ENCODE results near the gene CPSF2. TPM values are rescaled to one million over a fixed set of nuclear protein-coding genes. Genes with fewer than 3 reads are reported as not detected.

CPSF2 gene
- total RNA-seq, 2 experiments from 2014 or later, result 96.2 to 103 TPM

DNA sequence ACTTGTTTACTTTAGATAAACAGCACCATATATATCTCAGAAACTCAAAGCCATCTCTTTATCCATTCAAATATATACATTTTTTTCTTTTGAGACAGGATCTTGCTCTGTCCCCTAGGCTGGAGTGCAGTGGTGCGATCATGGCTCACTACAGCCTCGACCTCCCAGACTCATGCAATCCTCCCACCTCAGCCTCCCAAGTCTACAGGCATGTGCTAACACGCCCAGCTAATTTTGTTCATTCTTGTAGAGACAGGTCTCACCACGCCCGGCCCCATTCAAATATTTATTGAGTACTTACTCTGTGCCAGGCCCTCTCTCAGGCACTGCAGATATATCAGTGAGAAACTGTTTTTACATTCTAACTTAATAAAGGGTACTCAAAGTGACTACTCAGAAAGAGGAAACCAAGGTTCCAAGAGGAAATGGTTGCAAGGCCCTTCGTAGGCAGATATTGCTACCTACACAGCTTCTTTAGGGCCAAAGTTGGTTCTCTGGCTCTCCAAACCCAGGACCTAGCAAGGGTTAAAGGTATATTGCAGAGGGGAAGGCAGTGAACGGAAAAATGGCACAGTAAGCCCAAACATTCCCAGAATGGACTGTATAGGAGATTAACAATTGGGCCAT, 18.3 kb upstream of the CPSF2 start:
- CTCF ChIA-PET, result no interaction called here
- intact Hi-C loops (cut with micrococcal nuclease), result no loop called here
- peaks cover 42% of the 10 kb centered on the region for H3K4me1 Mint-ChIP-seq (ENCODE audit: low read depth)

DNA sequence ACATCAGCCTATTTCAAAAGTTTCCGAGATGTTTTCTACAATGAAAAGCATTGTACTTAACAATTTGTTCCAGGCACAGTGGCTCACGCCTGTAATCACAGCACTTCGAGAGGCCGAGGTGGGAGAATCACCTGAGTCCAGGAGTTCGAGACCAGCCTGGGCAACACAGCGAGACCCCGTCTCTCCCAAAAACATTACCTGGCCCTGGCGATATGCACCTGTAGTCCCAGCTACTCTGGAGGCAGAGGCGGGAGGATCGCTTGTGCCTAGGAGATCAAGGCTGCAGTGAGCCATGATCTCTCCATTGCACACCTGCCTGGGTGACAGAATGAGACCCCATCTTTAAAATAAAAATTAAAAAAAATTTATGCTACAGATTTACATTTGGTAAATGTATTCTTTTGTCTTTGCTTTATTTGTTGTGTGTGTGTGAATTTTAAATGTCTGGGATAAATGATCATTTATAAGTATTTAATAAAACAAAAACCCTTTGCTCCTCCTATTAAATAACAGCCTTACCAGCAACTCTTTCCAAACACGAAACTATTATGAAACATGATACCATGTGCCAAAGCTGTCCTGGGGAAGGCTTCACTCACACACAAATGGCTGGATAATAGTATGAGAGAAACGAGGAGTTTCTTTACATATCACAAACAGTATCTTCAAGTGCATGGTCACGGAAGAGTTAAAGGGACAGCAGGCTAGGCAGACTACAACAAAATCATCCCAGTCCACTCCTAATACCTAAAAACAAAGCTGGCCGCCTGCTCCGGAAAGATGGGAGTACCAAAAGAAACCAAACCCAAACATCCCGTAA, 16.5 kb upstream of the CPSF2 start:
- TF ChIP-seq, protein P1, sequence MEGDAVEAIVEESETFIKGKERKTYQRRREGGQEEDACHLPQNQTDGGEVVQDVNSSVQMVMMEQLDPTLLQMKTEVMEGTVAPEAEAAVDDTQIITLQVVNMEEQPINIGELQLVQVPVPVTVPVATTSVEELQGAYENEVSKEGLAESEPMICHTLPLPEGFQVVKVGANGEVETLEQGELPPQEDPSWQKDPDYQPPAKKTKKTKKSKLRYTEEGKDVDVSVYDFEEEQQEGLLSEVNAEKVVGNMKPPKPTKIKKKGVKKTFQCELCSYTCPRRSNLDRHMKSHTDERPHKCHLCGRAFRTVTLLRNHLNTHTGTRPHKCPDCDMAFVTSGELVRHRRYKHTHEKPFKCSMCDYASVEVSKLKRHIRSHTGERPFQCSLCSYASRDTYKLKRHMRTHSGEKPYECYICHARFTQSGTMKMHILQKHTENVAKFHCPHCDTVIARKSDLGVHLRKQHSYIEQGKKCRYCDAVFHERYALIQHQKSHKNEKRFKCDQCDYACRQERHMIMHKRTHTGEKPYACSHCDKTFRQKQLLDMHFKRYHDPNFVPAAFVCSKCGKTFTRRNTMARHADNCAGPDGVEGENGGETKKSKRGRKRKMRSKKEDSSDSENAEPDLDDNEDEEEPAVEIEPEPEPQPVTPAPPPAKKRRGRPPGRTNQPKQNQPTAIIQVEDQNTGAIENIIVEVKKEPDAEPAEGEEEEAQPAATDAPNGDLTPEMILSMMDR (IDR thresholded peaks at IDR 0.05), result no peak
- peaks cover 46% of the 10 kb centered on the region for H3K4me1 Mint-ChIP-seq (ENCODE audit: low read depth)
- H3K9me3 Mint-ChIP-seq, result no peaks in the 10 kb centered on the region
- peaks cover 3% of the 10 kb centered on the region for H3K36me3 Mint-ChIP-seq (ENCODE audit: low read depth)
- POLR2A ChIA-PET, result interaction anchor here (1.3 to 4.2 kb wide), 3 partner anchors 10 to 65 kb away, joined by 3 to 44 read pairs (median 22); partner anchors contain the start of genes CPSF2, NDUFB1 and TRIP11
- DNase-seq (no peak), ATAC-seq (no peak)
- intact Hi-C loops (cut with micrococcal nuclease), result no loop called here
- CTCF ChIA-PET, result interaction anchor here (0.7 to 4.5 kb wide), 8 partner anchors 14 to 153 kb away, joined by 3 to 127 read pairs (median 4); partner anchors contain the start of genes CPSF2 and NDUFB1
- peak overlapping the region; percentile 94 for H3K27ac Mint-ChIP-seq
- peak overlapping the region; percentile 88 for H3K4me3 Mint-ChIP-seq
- no peaks in the 10 kb centered on the region for H3K27me3 Mint-ChIP-seq

More for the DNA sequence above, 18.3 kb upstream of the CPSF2 start:
- no peak overlapping the region for H3K27ac Mint-ChIP-seq
- ATAC-seq, result no peak
- no peak overlapping the region for H3K4me3 Mint-ChIP-seq
- H3K36me3 Mint-ChIP-seq (ENCODE audit: low read depth), result peaks cover 3% of the 10 kb centered on the region
- TF ChIP-seq, protein P1 (IDR thresholded peaks at IDR 0.05), result no peak
- no peaks in the 10 kb centered on the region for H3K27me3 Mint-ChIP-seq
- no peak for DNase-seq
- no peaks in the 10 kb centered on the region for H3K9me3 Mint-ChIP-seq
- POLR2A ChIA-PET, result no interaction called here

- Mint-ChIP-seq H3K9me3 (no peaks in the 10 kb centered on the region), H3K27me3 (no peaks in the 10 kb centered on the region), H3K27ac (peak overlapping the region; percentile 94), H3K4me1 (ENCODE audit: low read depth) (peaks cover 43% of the 10 kb centered on the region), H3K4me3 (peak overlapping the region; percentile 88), H3K36me3 (ENCODE audit: low read depth) (peaks cover 3% of the 10 kb centered on the region)
- DNase-seq (peak; percentile 28), ATAC-seq (no peak)
- POLR2A ChIA-PET, result interaction anchor here (1.0 to 4.2 kb wide), 6 partner anchors 9 to 409 kb away, joined by 3 to 44 read pairs (median 6); partner anchors contain the start of genes CPSF2, NDUFB1 and TRIP11
- CTCF ChIA-PET, result interaction anchor here (0.7 to 4.5 kb wide), 9 partner anchors 14 to 154 kb away, joined by 3 to 127 read pairs (median 4); partner anchors contain the start of genes CPSF2 and NDUFB1
- intact Hi-C loops (cut with micrococcal nuclease), result no loop called here
- TF ChIP-seq, protein P1 (IDR thresholded peaks at IDR 0.05), result no peak
These were observed 16.0 kb upstream of the CPSF2 start for GRCh38 chr14:92105893-92106142.

DNA sequence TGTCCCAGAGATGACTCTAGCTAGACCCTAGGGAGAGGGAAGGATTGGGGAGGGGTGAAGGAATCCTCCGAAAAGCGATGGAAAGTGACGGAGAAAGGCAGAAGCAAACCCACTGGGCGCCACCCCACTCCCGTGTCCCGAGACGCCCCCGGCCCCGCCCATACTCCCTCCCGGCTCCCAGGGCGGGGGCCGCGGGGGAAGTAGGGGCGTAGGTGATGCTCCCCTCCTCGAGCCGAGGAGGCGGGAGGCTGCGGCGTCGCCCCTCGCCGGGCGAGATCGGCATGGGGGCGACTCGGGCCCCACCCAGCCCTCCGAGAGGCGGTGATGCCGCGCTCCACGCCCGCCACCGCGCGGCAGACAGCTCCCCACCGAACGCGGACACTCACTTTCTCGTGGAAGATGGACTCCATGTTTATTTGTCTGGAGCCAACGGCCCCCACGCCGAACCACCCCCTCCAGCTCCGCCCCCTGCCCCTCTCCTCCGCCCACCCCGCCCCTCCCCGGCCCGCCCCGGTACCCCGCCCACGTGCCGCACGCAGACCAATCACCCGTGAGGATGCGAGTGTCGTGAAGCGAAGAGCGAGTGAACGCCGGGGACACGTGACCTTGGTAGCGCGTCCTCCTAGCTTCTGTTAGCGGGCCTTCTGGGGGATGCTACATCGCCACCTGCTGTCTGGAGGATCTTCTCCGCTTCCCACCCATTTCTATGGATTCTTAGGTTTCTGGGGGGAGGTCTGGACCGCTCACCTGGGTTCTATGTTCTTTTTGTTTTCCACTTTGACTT, 15.4 kb upstream of the CPSF2 start, which contains the start of gene ATXN3:
Gene ATXN3 (minus strand): TSS at position 440 of the 784 bp plus-strand sequence. CDS start 30 bp downstream, at position 410.
- Mint-ChIP-seq H3K4me1 (ENCODE audit: low read depth) (peaks cover 43% of the 10 kb centered on the region), H3K36me3 (ENCODE audit: low read depth) (peaks cover 3% of the 10 kb centered on the region), H3K27ac (peak within 1 kb of the TSS; percentile 94), H3K27me3 (no peaks in the 10 kb centered on the region), H3K4me3 (peak within 1 kb of the TSS; percentile 88), H3K9me3 (no peaks in the 10 kb centered on the region)
- ChIA-PET CTCF (interaction anchor here (0.5 to 4.5 kb wide), 24 partner anchors 13 to 1247 kb away, joined by 3 to 127 read pairs (median 3); partner anchors contain the start of genes CPSF2, NDUFB1 and TRIP11), POLR2A (interaction anchor here (0.8 to 4.2 kb wide), 9 partner anchors 9 to 408 kb away, joined by 3 to 44 read pairs (median 4); partner anchors contain the start of genes CPSF2, NDUFB1 and TRIP11)
- ATAC-seq, result peak; percentile 94
- TF ChIP-seq, protein P1 (IDR thresholded peaks at IDR 0.05), result peak; percentile 67
- peak; percentile 98 for DNase-seq
- intact Hi-C loops (cut with micrococcal nuclease), result no loop called here

Data from activated CD8-positive, alpha-beta T cell treated with anti-CD3 and anti-CD28 coated beads for 36 hours (primary cell).